AG04450 (cell line): Measurements from ENCODE around the gene AKTIP. TPM values are rescaled to one million over a fixed set of nuclear protein-coding genes. Genes with fewer than 3 reads are reported as not detected.
A peak's percentile ranks its signal among the peaks of the same experiment; 100 is the strongest.

Source experiments
- CTCF ChIA-PET: fragments of 300-600, 350-600 bp; formaldehyde crosslinking; extraction: SDS; loops from one replicate; lab custom pipeline; 2022; ENCODE audit warnings: antibody characterized with exemption, inconsistent platforms; lab: Charles Lee
- POLR2A ChIA-PET: fragments of 350-600 bp; formaldehyde crosslinking; extraction: SDS; loops from one replicate; lab custom pipeline; 2021; ENCODE audit warnings: antibody characterized with exemption, inconsistent platforms; lab: Yijun Ruan, JAX
- DNase-seq: peaks from one replicate; pipeline ENCODE4 v3.0.0-alpha.2; 2011; ENCODE audit warnings: low read depth, low spot score
- H3K27ac ChIP-seq: one replicate; pipeline ENCODE4 v1.5.1; 2012; ENCODE audit warnings: low read depth, low read length, control low read depth
- H3K27me3 ChIP-seq: one replicate; pipeline ENCODE4 v1.6.0; 2012; ENCODE audit warnings: low read length; ENCODE audit not compliant: control insufficient read depth, insufficient read depth
- H3K4me3 ChIP-seq: 2 replicates; pipeline ENCODE4 v1.5.1; 2011; ENCODE audit warnings: mild to moderate bottlenecking, low read depth, low read length, control low read depth
- H3K9me3 ChIP-seq: 2 replicates; pipeline ENCODE4 v1.5.1; 2012; ENCODE audit warnings: low read length; ENCODE audit not compliant: control insufficient read depth, insufficient read depth
- CTCF ChIP-seq: IDR thresholded peaks from 2 replicates; pipeline ENCODE4 v1.5.1; 2011; ENCODE audit warnings: low read depth, low read length, control low read depth, inconsistent platforms
- polyA plus RNA-seq: library from polyadenylated mRNA; depleted of rRNA; stranded (reverse); fragments of >200 nt; gene quantifications from 2 replicates; pipeline ENCODE4 v1.2.3, GENCODE V29; 2011

Gene AKTIP
- polyA plus RNA-seq, 1 experiment = 27.2 TPM

GRCh38 chr16:53476867-53477266 is 26.1 kb downstream of the AKTIP start:
- TF ChIP-seq CTCF = no peak
- POLR2A ChIA-PET = no interaction called here
- CTCF ChIA-PET = no interaction called here
- H3K9me3 ChIP-seq = no peaks in the 10 kb centered on the region
- DNase-seq = no peak
- no peak overlapping the region for H3K27ac ChIP-seq
- H3K27me3 ChIP-seq = no peaks in the 10 kb centered on the region
- no peak overlapping the region for H3K4me3 ChIP-seq

- Histone ChIP-seq H3K27ac (no peak overlapping the region), H3K27me3 (no peaks in the 10 kb centered on the region), H3K9me3 (no peaks in the 10 kb centered on the region), H3K4me3 (no peak overlapping the region)
- ChIA-PET CTCF (no interaction called here), POLR2A (no interaction called here)
- TF ChIP-seq CTCF = no peak
- DNase-seq = peak; percentile 51
Observed at GRCh38 chr16:53465606-53466280, 37.3 kb downstream of the AKTIP start.

GRCh38 chr16:53458635-53459034 is 44.4 kb downstream of the AKTIP start:
- CTCF ChIA-PET = no interaction called here
- Histone ChIP-seq H3K4me3 (no peak overlapping the region), H3K9me3 (no peaks in the 10 kb centered on the region)

GRCh38 chr16:53457670-53458069 is 45.3 kb downstream of the AKTIP start:
- H3K27me3 ChIP-seq = no peaks in the 10 kb centered on the region
- no peak overlapping the region for H3K4me3 ChIP-seq
- TF ChIP-seq CTCF = no peak
- ChIA-PET CTCF (no interaction called here), POLR2A (no interaction called here)
- no peak overlapping the region for H3K27ac ChIP-seq
- DNase-seq = no peak
- no peaks in the 10 kb centered on the region for H3K9me3 ChIP-seq

More at GRCh38 chr16:53458635-53459034, 44.4 kb downstream of the AKTIP start:
- H3K27me3 ChIP-seq = no peaks in the 10 kb centered on the region
- no peak overlapping the region for H3K27ac ChIP-seq
- DNase-seq = no peak
- POLR2A ChIA-PET = no interaction called here
- TF ChIP-seq CTCF = no peak

GRCh38 chr16:53456625-53457024 is 46.4 kb downstream of the AKTIP start:
- no peak for TF ChIP-seq CTCF
- Histone ChIP-seq H3K9me3 (no peaks in the 10 kb centered on the region), H3K27ac (no peak overlapping the region), H3K27me3 (no peaks in the 10 kb centered on the region), H3K4me3 (no peak overlapping the region)
- POLR2A ChIA-PET = no interaction called here
- no peak for DNase-seq
- CTCF ChIA-PET = interaction anchor here (0.7 kb wide), 1 partner anchor 17 kb away, joined by 3 read pairs; no protein-coding TSS in a partner anchor
